Endodermal cell (in vitro differentiated cells): ENCODE results near the gene ZDHHC19. TPM values are rescaled to one million over a fixed set of nuclear protein-coding genes. Genes with fewer than 3 reads are reported as not detected.
"Not testable (repeated sequence)": the region's sequence is repeated elsewhere in the genome, so short reads cannot be mapped to it uniquely, and the experiment has no call there.

ENCODE experiments used
- DNase-seq: peaks from one replicate; pipeline ENCODE4 v3.0.0-alpha.2; 2017
- H3K27ac ChIP-seq: 2 replicates; pipeline ENCODE4 v1.5.1; 2013; ENCODE audit warnings: mild to moderate bottlenecking, low read depth, low read length, moderate library complexity
- H3K27me3 ChIP-seq: 2 replicates; pipeline ENCODE4 v1.6.1; 2013; ENCODE audit warnings: mild to moderate bottlenecking, low read length, moderate library complexity; ENCODE audit not compliant: insufficient read depth, control insufficient read depth, poor library complexity, severe bottlenecking
- H3K36me3 ChIP-seq: 2 replicates; pipeline ENCODE4 v1.7.0; 2013; ENCODE audit warnings: mild to moderate bottlenecking, low read length, moderate library complexity; ENCODE audit not compliant: control insufficient read depth, insufficient read depth
- H3K4me1 ChIP-seq: one replicate; pipeline ENCODE4 v1.7.0; 2013; ENCODE audit warnings: low read length; ENCODE audit not compliant: control insufficient read depth, insufficient read depth
- H3K4me3 ChIP-seq: 2 replicates; pipeline ENCODE4 v1.5.1; 2013; ENCODE audit warnings: mild to moderate bottlenecking, low read length, moderate library complexity
- H3K9ac ChIP-seq: 2 replicates; pipeline ENCODE4 v1.6.1; 2013; ENCODE audit warnings: mild to moderate bottlenecking, low read length, moderate library complexity; ENCODE audit not compliant: poor library complexity, severe bottlenecking; ENCODE audit errors: extremely low read depth
- H3K9me3 ChIP-seq: 2 replicates; pipeline ENCODE4 v1.6.1; 2013; ENCODE audit warnings: mild to moderate bottlenecking, low read length, moderate library complexity; ENCODE audit not compliant: control insufficient read depth
- H3K27ac Mint-ChIP-seq: 2 replicates; pipeline ENCODE4 v1.8.0; 2020; ENCODE audit warnings: mixed read lengths
- H3K27me3 Mint-ChIP-seq: 2 replicates; pipeline ENCODE4 v1.8.0; 2021; ENCODE audit warnings: mild to moderate bottlenecking, mixed read lengths; ENCODE audit not compliant: insufficient read depth
- H3K36me3 Mint-ChIP-seq: 2 replicates; pipeline ENCODE4 v1.8.0; 2020; ENCODE audit warnings: low read depth, mixed read lengths
- H3K4me1 Mint-ChIP-seq: 2 replicates; pipeline ENCODE4 v1.8.0; 2020; ENCODE audit warnings: mixed read lengths
- H3K4me3 Mint-ChIP-seq: 2 replicates; pipeline ENCODE4 v1.8.0; 2020; ENCODE audit warnings: mild to moderate bottlenecking, moderate library complexity, mixed read lengths
- H3K9me3 Mint-ChIP-seq: 2 replicates; pipeline ENCODE4 v1.8.0; 2020; ENCODE audit warnings: mild to moderate bottlenecking, mixed read lengths
- CTCF ChIP-seq: fragments of 200-600 bp; sonication (generic); conservative IDR thresholded peaks from 2 replicates; pipeline ENCODE4 v1.5.0; 2021; ENCODE audit warnings: antibody characterized with exemption, mild to moderate bottlenecking
- WGBS, 2 experiments: methylation state at CpG; one replicate each; pipeline versions ENCODE4 v1.1.5 to v1.1.7; 2013; ENCODE audit warnings: missing lambda C conversion rate in 2 of 2, mixed read lengths in 1 of 2; ENCODE audit not compliant: insufficient coverage in 1 of 2, insufficient read length in 1 of 2; 5-methylcytosine and 5-hydroxymethylcytosine counted together
- total RNA-seq, 2 donors: library from RNA; stranded (reverse); fragmentation: NEBNext Ultra II Directional in 1 of 2; extraction: Animal tissue kit (Norgen Biotek cat#: 25700) in 1 of 2; gene quantifications; 2 replicates in 1 of 2; 3 replicates in 1 of 2; pipeline ENCODE4 v1.2.1, GENCODE V29; 2021

The ZDHHC19 gene
- total RNA-seq, 2 donors from 2014 or later: 0.86 TPM; not detected in 1

- no peaks in the 10 kb centered on the region for H3K4me1 Mint-ChIP-seq
- WGBS, 2 experiments: 88 to 89% methylated on average over 4 to 7 of the region's 7 CpGs
These were observed 45.4 kb downstream of the ZDHHC19 start for GRCh38 chr3:196165850-196166249.

GRCh38 chr3:196165006-196165575 is 46.1 kb downstream of the ZDHHC19 start:
- not testable (repeated sequence) for H3K36me3 ChIP-seq, H3K27ac ChIP-seq, H3K9me3 ChIP-seq, H3K27ac Mint-ChIP-seq, H3K27me3 Mint-ChIP-seq, H3K36me3 Mint-ChIP-seq, DNase-seq, H3K4me3 ChIP-seq, H3K27me3 ChIP-seq, H3K9me3 Mint-ChIP-seq, H3K4me1 Mint-ChIP-seq, H3K4me3 Mint-ChIP-seq, H3K4me1 ChIP-seq, H3K9ac ChIP-seq
- 86 to 87% methylated on average over 3 to 5 of the region's 5 CpGs for WGBS, 2 experiments

More at GRCh38 chr3:196165850-196166249, 45.4 kb downstream of the ZDHHC19 start:
- Histone ChIP-seq H3K27ac (no peak overlapping the region), H3K9ac (no peak overlapping the region), H3K36me3 (no peaks in the 10 kb centered on the region), H3K4me3 (no peak overlapping the region), H3K9me3 (no peaks in the 10 kb centered on the region), H3K4me1 (no peaks in the 10 kb centered on the region), H3K27me3 (no peaks in the 10 kb centered on the region)
- H3K36me3 Mint-ChIP-seq: no peaks in the 10 kb centered on the region
- TF ChIP-seq CTCF: no peak
- H3K4me3 Mint-ChIP-seq: no peak overlapping the region
- no peak for DNase-seq
- no peaks in the 10 kb centered on the region for H3K9me3 Mint-ChIP-seq
- H3K27me3 Mint-ChIP-seq: no peaks in the 10 kb centered on the region
- H3K27ac Mint-ChIP-seq: peak overlapping the region; percentile 58

- H3K27ac ChIP-seq: no peak overlapping the region
- H3K36me3 ChIP-seq: no peaks in the 10 kb centered on the region
- TF ChIP-seq CTCF: no peak
- no peak for DNase-seq
- H3K4me1 ChIP-seq: no peaks in the 10 kb centered on the region
- no peak overlapping the region for H3K4me3 Mint-ChIP-seq
- H3K27me3 Mint-ChIP-seq: no peaks in the 10 kb centered on the region
- H3K4me1 Mint-ChIP-seq: peaks cover 2% of the 10 kb centered on the region
- H3K36me3 Mint-ChIP-seq: no peaks in the 10 kb centered on the region
- H3K27me3 ChIP-seq: no peaks in the 10 kb centered on the region
- H3K27ac Mint-ChIP-seq: no peak overlapping the region
- H3K9me3 ChIP-seq: no peaks in the 10 kb centered on the region
- no peak overlapping the region for H3K9ac ChIP-seq
- no peaks in the 10 kb centered on the region for H3K9me3 Mint-ChIP-seq
- no peak overlapping the region for H3K4me3 ChIP-seq
- WGBS, 2 experiments: 76 to 86% methylated on average over 1 to 2 of the region's 2 CpGs
These were observed 46.6 kb downstream of the ZDHHC19 start for GRCh38 chr3:196164576-196164975.
